HG02678 (cell line): ENCODE results near the gene ZNRF2.
"Not testable (repeated sequence)": the region's sequence is repeated elsewhere in the genome, so short reads cannot be mapped to it uniquely, and the experiment has no call there.

Source experiments
- ATAC-seq: cut with Tn5 transposase; IDR thresholded peaks from one replicate; pipeline ENCODE4 v1.9.1; 2021; ENCODE audit warnings: mild to moderate bottlenecking, moderate library complexity; ENCODE audit not compliant: unreplicated experiment

ZNRF2 gene

GRCh38 chr7:30353532-30353931 lies 69.1 kb downstream of the ZNRF2 start:
- no peak for ATAC-seq

GRCh38 chr7:30353932-30354607 lies 69.7 kb downstream of the ZNRF2 start:
- ATAC-seq, result no peak

GRCh38 chr7:30354791-30355190 lies 70.4 kb downstream of the ZNRF2 start:
- no peak for ATAC-seq

- no peak for ATAC-seq
Observed at GRCh38 chr7:30359957-30360356, 75.6 kb downstream of the ZNRF2 start.

GRCh38 chr7:30363778-30364563 lies 79.6 kb downstream of the ZNRF2 start:
- no peak for ATAC-seq

GRCh38 chr7:30364773-30365172 lies 80.4 kb downstream of the ZNRF2 start:
- no peak for ATAC-seq

- no peak for ATAC-seq
Observed at GRCh38 chr7:30365621-30366020, 81.2 kb downstream of the ZNRF2 start.

GRCh38 chr7:30366606-30367005 lies 82.2 kb downstream of the ZNRF2 start:
- no peak for ATAC-seq

GRCh38 chr7:30367561-30367960 lies 83.2 kb downstream of the ZNRF2 start:
- no peak for ATAC-seq

- no peak for ATAC-seq
Observed at GRCh38 chr7:30369879-30370278, 85.5 kb downstream of the ZNRF2 start.

GRCh38 chr7:30371321-30371720 lies 86.9 kb downstream of the ZNRF2 start:
- ATAC-seq, result no peak

- ATAC-seq, result no peak
Observed at GRCh38 chr7:30378275-30378674, 93.9 kb downstream of the ZNRF2 start.

GRCh38 chr7:30379131-30379530 lies 94.7 kb downstream of the ZNRF2 start:
- no peak for ATAC-seq

GRCh38 chr7:30379741-30380140 lies 95.3 kb downstream of the ZNRF2 start:
- no peak for ATAC-seq

GRCh38 chr7:30380294-30380693 lies 95.9 kb downstream of the ZNRF2 start:
- ATAC-seq, result no peak

- ATAC-seq, result not testable (repeated sequence)
Observed at GRCh38 chr7:30380824-30381223, 96.4 kb downstream of the ZNRF2 start.

- ATAC-seq, result no peak
Observed at GRCh38 chr7:30382607-30383006, 98.2 kb downstream of the ZNRF2 start.

- ATAC-seq, result no peak
Observed at GRCh38 chr7:30389791-30390190, 105.4 kb downstream of the ZNRF2 start.

- no peak for ATAC-seq
Observed at GRCh38 chr7:30390736-30391636, 106.6 kb downstream of the ZNRF2 start.

- no peak for ATAC-seq
Observed at GRCh38 chr7:30391806-30392205, 107.4 kb downstream of the ZNRF2 start.

- ATAC-seq, result no peak
Observed at GRCh38 chr7:30395676-30396075, 111.3 kb downstream of the ZNRF2 start.
